ENCODE results near the gene APMAP.
A peak's percentile ranks its signal among the peaks of the same experiment; 100 is the strongest.

Gene APMAP

DNA sequence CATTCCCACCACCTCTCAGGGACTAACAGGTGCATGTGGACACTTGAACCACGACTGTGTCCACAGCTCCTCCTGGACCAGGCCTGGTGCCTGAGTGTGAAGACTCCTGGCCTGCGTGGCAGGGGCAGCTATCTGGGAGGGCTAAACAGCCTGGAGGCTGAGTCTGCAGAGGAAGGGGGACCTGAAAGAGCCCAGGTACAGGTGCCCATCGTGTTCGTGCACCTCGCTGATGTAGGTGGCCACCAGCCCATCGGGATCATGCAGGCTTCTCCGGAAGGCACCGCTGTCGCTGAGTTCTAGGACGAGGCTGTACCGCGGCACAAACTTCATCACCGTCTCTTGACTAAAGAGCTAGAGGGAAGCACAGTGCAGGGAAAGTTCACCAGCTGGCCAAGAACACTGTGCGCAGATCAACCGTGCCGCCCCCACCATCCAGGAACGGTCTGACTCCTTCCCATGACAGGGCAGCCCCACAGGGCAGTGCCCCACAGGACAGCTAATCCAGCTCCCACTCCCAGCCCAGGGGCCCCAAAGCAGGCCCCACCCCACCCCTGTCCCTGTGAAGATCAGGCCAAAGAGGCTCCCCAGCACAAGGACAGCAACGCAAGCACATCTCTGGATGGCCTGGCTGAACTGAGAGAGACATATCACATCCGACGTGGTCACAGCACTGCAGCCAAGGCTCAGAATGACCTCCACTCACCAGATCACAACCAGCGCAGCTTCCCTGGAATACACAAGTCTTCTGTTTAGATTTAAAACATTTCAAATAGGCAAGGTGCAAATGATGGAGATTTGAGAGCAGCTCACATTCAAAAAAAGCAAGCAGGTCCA lies 28.7 kb downstream of the APMAP start:
- DNase-seq = no peak

DNA sequence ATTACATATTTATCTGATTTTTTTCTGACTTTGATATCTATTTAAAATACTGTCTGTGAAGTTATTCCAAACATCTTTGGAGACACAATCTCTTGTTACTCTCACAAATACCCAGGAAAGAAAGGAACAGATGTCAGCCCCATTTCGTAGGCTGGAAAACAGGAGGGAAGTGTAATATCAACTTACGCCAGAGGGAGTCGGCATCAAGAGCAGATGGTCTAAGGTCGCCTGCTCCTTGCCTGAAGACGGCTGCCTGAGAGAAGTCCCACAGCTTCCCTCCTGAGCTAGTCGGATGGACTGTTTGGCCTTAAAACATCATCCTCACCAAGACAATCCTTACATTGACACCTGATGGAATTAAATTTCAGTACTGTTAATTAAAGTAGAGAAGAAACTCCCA lies 30.0 kb downstream of the APMAP start:
- no peak for DNase-seq

DNA sequence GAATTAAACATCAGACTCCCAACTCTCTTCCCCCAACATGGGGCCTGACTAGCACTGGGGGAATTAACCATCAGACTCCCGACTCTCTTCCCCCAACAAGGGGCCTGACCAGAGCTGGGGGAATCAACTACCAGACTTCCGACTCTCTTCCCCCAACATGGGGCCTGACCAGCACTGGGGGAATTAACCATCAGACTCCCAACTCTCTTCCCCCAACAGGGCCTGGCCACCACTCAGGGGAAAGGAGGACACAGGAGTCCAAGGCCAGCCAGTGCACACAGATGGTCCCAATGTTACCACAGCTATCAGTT lies 30.4 kb downstream of the APMAP start:
- DNase-seq = no peak

DNA sequence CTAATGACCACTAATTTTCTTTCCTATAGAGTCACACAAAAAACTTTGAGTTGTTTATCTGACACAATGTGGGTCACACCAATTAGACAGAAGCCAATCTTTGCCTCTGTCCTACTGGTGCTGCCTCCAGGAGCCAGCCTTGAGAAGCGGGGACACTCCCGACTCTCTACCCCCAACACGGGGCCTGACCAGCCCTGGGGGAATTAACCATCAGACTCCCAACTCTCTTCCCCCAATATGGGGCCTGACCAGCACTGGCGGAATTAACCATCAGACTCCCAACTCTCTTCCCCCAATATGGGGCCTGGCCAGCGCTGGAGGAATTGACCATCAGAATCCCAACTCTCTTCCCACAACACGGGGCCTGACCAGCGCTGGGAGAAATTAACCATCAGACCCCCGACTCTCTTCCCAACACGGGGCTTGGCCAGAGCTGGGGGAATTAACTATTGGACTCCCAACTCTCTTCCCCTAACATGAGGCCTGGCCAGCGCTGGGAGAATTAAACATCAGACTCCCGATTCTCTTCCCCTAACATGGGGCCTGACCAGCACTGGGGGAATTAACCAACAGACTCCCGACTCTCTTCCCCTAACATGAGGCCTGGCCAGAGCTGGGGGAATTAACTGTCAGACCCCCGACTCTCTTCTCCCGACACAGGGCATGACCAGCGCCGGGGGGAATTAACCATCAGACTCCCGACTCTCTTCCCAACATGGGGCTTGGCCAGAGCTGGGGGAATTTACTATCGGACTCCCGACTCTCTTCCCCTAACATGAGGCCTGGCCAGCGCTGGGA lies 31.0 kb downstream of the APMAP start:
- DNase-seq = no peak

DNA sequence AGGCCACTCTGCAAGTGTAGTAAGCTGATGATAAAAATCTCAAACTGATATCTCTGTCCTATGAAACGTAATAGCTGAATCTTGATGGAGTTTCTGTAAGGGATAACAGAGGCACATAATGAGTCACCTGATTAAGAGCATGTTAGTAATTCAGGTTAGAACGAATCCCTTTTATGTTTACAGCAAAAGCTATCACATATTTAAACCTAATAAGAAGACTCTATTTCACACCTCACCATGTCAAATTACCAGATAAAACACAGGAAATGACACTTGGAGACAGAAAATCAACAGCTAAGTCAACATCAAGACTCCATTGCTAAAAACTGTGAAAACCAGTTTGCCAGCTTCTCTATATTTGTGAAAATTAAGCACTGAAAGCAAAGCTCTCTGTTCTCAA lies 31.7 kb downstream of the APMAP start:
- peak; percentile 76 for DNase-seq

DNA sequence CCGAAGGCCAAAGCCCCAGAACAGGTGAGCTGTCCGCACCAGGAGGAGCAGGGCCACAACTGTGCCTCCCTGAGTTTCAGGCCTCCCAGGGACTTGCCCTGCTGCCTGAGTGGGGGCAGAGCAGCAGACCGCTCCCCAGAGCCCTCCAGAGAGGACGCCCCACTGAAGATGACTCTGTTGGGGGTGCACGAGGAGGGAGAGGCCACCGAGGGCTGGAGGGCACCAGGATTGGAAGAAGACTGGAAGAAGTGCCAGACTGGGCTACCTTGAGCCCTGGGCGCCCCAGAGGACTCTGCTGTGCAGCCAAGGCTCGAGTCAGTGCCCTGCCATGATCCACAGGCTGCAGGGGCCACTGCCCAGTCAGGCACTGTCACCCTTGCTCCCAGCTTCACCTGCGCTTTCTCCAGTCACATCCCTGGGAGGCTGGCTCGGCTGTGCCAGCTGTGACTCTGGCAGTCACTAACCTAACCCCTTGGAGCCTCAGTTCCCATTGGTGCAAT lies 32.2 kb downstream of the APMAP start:
- no peak for DNase-seq

DNA sequence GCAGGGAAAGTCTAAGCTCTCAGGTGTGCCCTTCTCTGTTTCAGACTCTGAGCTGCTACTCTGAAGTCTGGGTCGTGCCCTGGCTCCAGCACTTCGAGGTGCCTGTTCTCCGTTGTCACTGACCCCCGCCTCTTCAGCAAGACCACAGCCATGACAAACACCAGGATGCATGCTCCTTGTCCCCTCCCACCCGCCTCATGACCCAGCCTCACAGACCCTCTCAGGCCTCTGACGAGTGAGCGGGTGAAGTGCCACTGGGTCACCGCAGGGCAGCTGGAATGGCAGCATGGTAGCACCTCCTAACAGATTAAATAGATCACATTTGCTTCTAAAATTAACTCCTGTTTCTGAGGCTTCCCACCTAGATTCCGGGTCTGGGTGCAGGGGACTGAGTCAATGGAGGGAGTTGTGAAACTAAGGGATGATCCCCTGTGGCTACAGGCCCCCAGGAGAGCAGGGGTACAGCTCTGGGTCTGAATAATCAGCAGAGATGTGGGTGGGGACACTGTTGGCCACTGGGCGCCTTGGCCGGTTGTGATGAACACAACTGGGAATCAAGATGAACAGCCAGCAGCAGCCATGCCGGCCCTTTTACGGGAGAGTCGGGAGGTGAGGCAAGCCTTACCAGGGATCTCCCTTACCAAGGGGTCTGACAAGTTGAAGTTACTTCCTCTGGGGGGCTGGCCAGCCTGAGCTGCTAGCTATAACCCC lies 32.8 kb downstream of the APMAP start:
- peak; percentile 22 for DNase-seq

DNA sequence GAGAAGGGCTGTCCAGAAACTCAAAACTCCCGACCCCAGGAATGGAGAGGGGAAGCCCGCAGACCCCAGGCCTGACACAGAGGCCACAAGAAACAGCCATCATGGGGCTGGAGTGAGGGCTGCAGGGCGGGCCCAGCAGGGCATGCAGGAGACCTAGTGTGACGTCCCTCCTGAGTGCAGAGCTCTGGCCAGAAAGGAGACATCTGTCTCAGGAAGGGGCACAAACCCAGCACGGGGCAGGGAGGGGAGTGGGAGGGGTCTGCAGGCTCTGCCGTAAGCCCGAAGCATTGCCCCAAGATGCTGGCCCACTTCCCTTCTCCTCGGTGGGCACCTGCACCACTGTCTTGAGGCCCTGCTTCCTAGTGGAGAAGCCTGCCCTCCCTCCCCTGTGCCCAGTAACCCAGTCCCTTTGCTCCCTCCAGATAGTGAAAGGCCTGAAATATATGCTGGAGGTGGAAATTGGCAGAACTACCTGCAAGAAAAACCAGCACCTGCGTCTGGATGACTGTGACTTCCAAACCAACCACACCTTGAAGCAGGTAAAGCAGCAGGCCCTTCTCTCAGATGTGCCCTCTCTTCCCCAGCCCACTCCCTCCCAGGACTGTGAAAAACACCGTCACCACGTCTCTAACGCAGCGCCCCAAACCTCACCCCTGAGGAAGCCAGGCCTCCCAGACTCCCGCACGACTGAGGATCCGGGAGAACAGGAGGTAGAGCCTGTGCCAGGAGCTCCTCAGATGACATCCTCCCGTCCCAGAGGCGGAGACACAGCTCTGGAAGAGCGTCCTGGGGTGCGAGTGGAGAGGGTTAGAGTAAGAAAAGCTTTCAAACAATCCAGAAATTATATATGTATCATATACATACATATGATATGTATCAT lies 33.8 kb downstream of the APMAP start:
- no peak for DNase-seq

DNA sequence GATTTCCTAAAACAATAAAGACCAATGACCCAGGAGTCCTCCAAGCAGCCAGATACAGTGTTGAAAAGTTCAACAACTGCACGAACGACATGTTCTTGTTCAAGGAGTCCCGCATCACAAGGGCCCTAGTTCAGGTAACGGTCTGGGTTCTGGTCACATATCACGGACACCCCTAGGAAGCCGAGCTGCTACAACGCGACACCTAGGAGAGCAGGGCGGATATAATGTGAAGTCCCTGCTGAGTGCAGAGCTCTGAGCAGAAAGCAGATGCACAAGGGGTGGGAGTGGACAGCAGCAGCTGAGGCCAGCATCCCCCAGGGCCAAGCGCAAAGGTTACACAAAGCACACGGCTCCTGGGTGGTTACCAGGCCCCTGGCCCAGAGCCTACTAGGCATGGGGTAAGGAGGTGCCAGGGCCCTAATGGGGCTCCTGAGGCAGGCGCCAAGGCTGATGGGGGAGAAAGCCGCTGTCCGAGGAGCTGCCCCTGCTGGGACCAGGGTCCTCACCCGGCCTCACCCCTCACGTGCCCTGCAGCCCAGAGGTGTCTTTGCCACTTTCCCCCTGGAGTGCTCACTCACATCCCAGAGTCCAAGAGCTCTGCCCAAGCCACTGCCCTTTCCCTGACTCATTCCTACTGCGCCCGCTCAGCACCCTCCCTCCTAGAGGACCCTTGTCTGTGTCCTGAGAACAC lies 35.1 kb downstream of the APMAP start:
- DNase-seq = no peak

DNA sequence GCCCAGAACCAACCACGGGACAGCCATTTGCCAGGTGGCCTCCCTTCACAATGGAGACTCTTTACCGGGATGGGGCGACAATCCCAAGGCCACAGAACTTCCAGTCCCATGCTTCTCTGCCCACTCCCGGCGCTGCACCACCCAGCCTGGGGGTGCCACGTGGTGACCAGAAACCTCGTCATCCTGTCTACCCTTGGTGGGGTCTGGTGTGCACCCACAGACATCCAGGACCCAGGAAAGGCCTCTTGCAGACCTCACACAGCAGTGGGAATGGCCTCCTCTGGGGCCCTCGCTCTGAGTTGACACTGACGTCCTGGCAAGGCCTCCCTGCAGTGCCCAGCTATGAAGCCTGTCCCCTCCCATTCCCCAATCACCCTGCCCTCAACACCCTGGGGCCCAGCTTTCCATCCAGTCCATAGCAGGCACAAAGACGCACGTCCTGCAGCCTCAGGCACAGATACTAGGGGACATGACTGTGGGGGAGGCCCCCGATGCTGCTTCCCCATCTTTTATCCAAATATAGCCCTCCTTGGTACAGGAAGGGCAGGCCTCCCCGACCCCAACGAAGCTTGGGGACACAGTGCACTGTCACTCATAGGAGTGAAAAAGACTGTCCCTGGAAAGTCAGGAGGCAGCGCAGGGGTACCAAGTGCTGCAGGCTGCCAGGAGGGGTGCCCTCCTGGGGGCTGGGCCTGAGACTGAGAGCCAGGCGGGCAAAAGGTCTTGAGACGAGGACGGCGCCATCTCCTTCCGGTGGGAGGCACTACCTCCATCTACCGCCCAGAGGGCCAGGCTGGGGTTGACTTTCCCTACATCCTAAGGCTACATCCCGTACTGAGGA lies 36.3 kb downstream of the APMAP start:
- DNase-seq = no peak

DNA sequence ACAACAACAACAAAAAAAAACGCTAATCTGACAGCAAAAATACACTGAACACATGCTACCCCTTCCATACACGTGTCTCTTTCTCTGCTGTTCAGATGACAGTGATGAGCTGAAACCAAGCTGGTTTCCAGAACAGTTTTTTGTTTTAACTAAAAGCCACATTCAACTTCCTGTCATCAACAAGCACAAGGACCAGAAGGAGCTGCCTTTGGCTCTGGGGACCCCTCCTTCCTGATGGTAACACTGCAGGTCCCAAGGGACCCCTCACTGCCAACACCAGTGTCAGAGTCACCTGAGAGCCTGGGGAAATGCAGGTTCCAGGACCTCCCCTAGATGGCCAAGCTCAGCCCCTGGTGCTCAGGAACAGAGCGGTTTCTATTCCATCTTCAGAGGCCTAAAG lies 37.5 kb downstream of the APMAP start:
- peak; percentile 41 for DNase-seq

DNA sequence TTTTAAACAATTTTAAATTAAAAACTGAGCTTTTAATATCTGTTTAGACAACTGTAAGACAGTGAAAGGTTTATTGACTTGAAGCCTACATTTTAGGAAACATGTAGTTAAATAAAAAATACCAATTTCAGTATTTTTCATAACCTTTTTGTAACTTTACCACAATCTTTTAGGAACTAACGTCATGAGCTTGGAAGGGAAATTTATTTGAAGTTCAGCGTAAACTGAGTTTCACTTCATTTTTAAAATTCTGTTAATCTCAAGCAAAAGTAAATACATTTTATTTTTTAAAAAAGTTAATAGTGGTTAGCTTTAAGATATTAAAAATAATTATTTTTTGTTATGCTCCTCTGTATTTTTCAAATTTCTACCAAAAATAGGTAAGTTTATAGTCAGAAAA lies 38.0 kb downstream of the APMAP start:
- DNase-seq = no peak

DNA sequence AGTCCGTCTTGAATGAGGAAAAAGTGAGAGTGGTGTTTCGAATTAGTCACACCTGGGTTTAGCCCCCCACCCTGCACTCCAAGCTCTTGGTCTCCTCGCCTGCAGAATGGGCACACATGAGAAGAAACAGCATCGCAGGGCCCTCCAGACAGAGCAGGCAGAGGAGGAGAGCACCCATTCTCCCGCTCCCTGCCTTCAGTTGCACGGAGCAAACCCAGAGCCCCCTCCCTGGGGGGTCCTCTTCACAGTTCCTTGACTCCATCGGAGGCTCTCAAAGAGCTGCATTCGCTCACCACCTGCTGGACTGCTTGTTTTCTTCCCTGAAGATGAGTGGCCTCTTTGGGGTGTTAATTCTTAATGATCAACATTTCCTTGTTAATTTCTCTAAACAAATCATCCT lies 38.4 kb downstream of the APMAP start:
- DNase-seq = no peak

DNA sequence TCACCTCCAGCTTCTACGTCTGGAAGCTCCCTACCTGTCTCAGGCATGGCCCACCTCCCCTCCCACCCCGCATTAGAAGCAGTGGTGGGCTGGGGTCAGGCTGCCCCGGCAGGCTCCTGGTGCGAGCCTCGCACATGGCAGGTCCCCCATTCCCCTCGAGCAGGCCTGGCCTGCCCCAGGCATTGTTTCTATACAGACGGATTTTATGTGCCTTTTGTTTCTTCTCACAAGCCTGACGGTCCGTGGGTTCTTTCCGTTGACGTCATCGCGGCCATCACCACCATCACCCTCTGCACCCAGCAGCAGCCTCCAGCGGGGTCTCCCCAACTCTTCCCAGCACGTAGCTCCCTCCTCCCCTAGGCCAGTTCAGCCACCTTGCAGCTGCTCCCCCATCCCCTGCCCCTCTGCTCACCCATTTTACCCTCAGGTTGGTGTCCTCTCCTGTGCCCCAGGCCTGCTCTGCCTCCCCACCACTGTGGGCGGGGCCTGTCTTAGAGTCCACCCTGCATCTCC lies 38.9 kb downstream of the APMAP start:
- DNase-seq = peak; percentile 59

DNA sequence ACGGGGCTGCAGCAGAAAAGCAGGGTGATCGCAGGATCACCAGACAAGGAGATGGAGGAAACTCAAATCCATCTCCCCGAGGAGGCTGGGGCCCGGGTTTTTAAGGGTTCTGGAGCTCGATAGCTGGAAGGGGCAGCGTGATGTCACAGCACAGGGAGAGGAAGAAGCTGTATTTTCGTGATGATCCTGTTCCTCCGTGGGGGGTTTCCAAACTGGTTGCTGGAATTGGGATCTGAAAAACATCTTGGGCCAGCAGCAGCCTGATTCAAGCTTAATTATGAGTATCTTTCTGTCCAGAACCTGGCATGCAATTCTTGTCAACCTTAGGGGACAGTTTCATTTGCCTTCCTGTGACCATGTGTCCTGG lies 39.4 kb downstream of the APMAP start:
- DNase-seq = no peak

DNA sequence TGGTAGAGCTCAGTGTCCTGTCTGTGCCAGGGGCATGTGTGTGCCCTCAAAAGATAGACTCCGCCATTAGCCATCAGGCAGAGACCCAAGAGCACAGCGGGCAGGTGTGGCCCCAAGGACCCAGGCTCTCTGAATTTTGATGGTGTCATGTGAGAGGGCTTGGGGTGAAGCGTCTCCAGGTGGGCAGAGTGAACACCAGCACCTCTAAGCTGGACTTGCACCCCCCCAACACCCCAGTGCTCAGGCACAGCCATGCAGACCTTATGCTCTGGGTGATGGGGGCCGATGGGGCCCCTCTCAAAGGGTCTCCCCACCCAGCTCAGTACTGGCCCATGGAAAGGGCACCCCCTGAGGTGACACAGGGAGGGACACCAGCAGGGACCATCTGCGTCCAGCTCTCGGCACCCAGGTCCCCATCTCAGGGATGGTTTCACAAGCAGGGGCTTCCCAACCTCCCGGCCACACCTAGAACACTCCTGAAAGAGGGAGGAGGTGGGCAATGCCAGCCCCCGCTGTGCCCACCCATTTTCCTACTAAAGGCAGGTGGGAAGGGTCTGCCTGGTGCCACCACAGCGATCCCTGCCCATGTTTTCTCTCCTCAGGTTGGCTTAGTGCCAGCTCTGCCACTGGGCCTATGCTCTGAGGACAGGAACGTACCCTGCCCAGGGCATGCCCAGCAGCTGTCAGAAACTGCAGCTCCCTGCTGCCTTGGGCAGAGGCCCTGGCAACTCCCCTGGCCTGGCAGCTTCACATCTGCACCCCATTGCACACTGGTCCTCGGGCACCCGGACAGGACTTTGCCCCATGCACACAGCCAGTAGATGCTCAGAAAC lies 40.0 kb downstream of the APMAP start:
- no peak for DNase-seq

DNA sequence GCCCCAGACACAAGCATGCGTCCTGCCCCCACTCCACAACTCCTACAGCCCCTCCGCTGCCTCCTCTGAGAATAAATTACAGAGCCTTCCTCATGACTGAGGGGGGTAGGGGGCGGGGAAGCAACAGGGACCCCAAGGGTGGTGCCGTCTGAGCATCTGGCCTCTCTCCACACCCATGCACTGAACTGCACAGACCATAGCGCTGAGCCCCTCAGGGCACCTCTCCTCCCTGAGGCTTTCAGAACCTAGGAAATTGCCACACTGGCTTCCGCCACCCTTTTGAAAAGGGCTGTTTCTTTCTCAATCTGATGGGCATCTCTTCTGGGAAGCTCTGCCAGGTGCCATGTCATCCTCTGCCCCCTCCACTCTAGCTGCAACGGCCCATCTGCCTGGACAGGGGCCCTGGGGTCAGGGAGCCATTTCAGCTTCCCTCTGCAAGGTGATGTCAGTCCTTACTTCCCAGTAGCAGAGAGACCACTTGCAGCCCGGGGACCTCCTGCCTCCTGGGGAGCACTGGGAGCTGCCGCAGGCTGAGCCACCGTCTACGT lies 40.9 kb downstream of the APMAP start:
- DNase-seq = no peak

DNA sequence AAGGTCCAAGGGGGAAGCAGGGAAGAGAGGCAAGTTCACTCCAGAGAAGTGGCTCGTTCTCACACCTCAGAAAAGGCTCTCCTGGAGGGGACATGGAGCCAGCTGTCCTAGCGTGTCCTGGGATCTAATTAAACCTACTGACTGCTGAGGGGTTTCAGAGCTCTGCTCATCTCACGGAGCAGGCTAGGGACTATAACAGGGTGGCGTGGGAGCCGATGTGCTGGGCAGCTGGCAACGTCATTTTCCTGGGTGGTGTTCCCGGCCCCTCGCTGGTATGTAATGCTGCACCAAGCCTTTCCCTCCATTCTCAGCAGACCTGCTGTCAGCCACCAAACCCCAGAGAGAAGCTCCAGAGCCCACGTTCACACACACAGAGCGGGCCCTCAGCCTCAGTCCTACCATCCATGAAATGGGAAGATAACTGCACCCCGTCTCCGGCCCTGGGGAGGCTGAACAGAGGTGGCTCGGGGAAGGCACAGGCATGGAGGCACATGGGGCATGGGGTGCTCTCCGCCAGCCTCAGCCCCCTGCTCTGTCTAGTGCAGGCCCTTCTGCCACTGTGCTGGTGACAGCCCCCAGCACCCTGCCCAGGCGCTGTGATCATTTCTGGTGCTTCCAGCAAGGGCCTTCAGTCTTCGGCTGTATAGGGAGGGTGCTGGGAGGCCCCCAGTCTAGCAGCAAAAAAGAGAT lies 41.6 kb downstream of the APMAP start:
- no peak for DNase-seq
